Tibial artery (tissue), 4 donors: ENCODE data around the gene CHST8.

Experiments
- DNase-seq, 2 donors: peaks; one replicate each; pipeline ENCODE4 v3.0.0-alpha.2; 2019
- H3K27ac ChIP-seq, 2 donors: fragments of 200-600 bp; sonication (generic) in 1 of 2; 1 replicate in 1 of 2; 2 replicates in 1 of 2; pipeline ENCODE4 v1.5.1; 2018 to 2019; ENCODE audit warnings: mild to moderate bottlenecking in 1 of 2
- H3K27me3 ChIP-seq, 2 donors: fragments of 200-600 bp; sonication (generic) in 1 of 2; one replicate each; pipeline versions ENCODE4 v1.5.1 to v1.6.0; 2016 to 2019
- H3K36me3 ChIP-seq, 3 donors: fragments of 200-600 bp; sonication (generic) in 2 of 3; one replicate each; pipeline ENCODE4 v1.5.1; 2016 to 2019; ENCODE audit warnings: mild to moderate bottlenecking in 2 of 3
- H3K4me1 ChIP-seq, 4 donors: fragments of 200-600 bp; sonication (generic) in 2 of 4; 1 replicate in 3 of 4; 2 replicates in 1 of 4; pipeline ENCODE4 v1.5.1; 2016 to 2019
- H3K4me3 ChIP-seq, 2 donors: fragments of 200-600 bp; sonication (generic) in 1 of 2; 1 replicate in 1 of 2; 2 replicates in 1 of 2; pipeline ENCODE4 v1.5.1; 2018 to 2019; ENCODE audit warnings: mild to moderate bottlenecking in 2 of 2
- H3K9me3 ChIP-seq, 3 donors: fragments of 200-600 bp; sonication (generic) in 1 of 3; one replicate each; pipeline ENCODE4 v1.5.1; 2016 to 2019
- intact Hi-C: fragments of 100-400 bp; cut with DNase I; formaldehyde crosslinking; loops from one replicate; pipeline ENCODE4 v1.15.0; 2023; ENCODE audit warnings: low total_unique reads
- TF ChIP-seq, protein P1 (sequence below), 2 experiments: fragments of 200-600 bp in 1 of 2; fragments of 450-650 bp in 1 of 2; IDR thresholded peaks; one replicate each; pipeline ENCODE4 v1.5.1; 2017 to 2019; ENCODE audit warnings: antibody characterized with exemption in 2 of 2, mild to moderate bottlenecking in 1 of 2, moderate library complexity in 1 of 2

The CHST8 gene

GRCh38 chr19:33609353-33609752 lies 12.4 kb upstream of the CHST8 start:
- DNase-seq: no peak
- Histone ChIP-seq H3K27me3 (peaks cover 0 to 6% of the 10 kb centered on the region in 2 donors), H3K4me3 (no peak overlapping the region), H3K36me3 (no peaks in the 10 kb centered on the region), H3K4me1 (no peaks in the 10 kb centered on the region), H3K9me3 (peaks cover 0 to 9% (median 0%) of the 10 kb centered on the region in 3 donors), H3K27ac (no peak overlapping the region)
- TF ChIP-seq, protein P1, sequence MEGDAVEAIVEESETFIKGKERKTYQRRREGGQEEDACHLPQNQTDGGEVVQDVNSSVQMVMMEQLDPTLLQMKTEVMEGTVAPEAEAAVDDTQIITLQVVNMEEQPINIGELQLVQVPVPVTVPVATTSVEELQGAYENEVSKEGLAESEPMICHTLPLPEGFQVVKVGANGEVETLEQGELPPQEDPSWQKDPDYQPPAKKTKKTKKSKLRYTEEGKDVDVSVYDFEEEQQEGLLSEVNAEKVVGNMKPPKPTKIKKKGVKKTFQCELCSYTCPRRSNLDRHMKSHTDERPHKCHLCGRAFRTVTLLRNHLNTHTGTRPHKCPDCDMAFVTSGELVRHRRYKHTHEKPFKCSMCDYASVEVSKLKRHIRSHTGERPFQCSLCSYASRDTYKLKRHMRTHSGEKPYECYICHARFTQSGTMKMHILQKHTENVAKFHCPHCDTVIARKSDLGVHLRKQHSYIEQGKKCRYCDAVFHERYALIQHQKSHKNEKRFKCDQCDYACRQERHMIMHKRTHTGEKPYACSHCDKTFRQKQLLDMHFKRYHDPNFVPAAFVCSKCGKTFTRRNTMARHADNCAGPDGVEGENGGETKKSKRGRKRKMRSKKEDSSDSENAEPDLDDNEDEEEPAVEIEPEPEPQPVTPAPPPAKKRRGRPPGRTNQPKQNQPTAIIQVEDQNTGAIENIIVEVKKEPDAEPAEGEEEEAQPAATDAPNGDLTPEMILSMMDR (IDR thresholded peaks at IDR 0.05): no peak
- intact Hi-C loops: no loop called here

DNA sequence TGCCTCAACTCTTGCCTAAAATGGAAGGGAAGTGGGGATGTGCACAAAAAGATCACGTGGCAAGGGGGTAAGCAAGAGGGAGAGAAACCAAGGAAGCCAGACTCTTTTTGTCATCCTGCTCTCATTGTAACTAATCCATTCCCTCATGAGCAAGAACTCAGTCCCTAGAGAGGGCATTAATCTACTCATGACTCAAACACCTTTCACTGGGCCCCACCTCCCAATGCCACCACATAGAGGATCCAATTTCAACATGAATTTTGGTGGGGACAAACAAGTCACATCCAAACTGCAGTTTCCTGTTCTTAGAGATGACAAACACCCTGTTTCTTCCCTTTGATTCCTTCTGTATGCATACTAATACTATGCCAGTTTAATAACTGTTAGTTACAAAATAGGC lies 11.2 kb upstream of the CHST8 start:
- TF ChIP-seq, protein P1 (IDR thresholded peaks at IDR 0.05): no peak
- Histone ChIP-seq H3K4me1 (no peaks in the 10 kb centered on the region), H3K36me3 (no peaks in the 10 kb centered on the region), H3K27ac (no peak overlapping the region), H3K9me3 (peaks cover 0 to 9% (median 0%) of the 10 kb centered on the region in 3 donors), H3K27me3 (peaks cover 0 to 6% of the 10 kb centered on the region in 2 donors), H3K4me3 (no peak overlapping the region)
- intact Hi-C loops: no loop called here
- DNase-seq: no peak

DNA sequence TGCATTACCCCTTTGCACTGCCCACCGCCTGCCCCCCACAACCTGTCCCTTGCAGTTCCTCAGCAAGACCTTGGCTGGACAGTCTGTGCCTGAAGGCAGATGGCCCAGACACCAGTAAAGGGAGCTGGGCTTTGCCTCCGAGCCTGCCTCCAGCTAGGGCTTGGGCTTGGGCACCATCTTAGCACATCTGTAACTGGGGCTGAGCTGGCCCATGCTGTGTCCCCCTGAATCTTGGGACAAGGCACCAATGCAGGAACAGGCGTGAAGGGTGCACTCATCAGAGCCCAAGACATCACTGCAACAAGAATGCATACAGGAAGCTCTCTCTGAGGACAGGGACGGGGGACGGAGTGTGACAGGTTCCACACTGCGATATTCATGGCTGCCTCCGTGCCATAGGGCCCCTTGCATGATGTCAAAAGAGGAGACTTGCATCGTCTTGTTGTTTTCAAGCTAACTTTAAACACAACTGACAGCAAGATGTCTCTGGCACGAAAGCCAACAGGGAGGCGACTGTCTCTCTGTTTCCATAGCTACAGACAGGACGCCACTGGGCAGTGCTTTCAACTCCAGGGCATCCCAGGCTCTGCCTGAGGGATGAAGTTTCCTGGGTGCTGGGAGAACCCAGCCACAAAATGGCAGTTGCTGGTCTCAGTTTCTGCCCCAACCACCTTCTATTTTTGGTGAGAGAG lies 8.7 kb upstream of the CHST8 start:
- H3K36me3 ChIP-seq: no peaks in the 10 kb centered on the region
- peaks cover 0 to 12% of the 10 kb centered on the region in 2 donors for H3K27me3 ChIP-seq
- DNase-seq: no peak
- no peak overlapping the region for H3K4me3 ChIP-seq
- TF ChIP-seq, protein P1 (IDR thresholded peaks at IDR 0.05): no peak
- H3K27ac ChIP-seq: no peak overlapping the region
- H3K4me1 ChIP-seq: no peaks in the 10 kb centered on the region
- H3K9me3 ChIP-seq: peaks cover 0 to 9% (median 0%) of the 10 kb centered on the region in 3 donors
- intact Hi-C loops: no loop called here

DNA sequence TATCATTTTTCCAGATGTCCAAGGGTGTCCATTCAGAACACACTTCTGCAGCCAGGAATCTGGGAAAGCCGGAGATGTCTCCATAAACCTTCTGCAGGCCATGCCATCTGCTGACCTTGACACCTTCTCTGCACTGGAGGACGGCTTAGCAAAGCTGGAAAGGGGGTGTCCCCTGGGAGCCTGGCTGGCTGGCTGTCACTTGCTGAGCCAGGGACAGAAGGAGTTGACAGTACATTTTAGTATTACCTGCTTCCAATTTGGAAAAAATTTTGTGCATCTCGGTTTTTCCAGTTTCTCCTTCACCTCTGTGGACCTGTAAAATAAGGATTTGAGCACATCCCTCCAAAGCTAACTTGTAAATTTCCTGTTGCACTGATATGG lies 8.1 kb upstream of the CHST8 start:
- Histone ChIP-seq H3K27me3 (peaks cover 0 to 13% of the 10 kb centered on the region in 2 donors), H3K27ac (no peak overlapping the region), H3K4me1 (no peaks in the 10 kb centered on the region), H3K9me3 (peaks cover 0 to 9% (median 0%) of the 10 kb centered on the region in 3 donors), H3K36me3 (no peaks in the 10 kb centered on the region), H3K4me3 (no peak overlapping the region)
- DNase-seq: no peak
- intact Hi-C loops: no loop called here
- TF ChIP-seq, protein P1 (IDR thresholded peaks at IDR 0.05): no peak

DNA sequence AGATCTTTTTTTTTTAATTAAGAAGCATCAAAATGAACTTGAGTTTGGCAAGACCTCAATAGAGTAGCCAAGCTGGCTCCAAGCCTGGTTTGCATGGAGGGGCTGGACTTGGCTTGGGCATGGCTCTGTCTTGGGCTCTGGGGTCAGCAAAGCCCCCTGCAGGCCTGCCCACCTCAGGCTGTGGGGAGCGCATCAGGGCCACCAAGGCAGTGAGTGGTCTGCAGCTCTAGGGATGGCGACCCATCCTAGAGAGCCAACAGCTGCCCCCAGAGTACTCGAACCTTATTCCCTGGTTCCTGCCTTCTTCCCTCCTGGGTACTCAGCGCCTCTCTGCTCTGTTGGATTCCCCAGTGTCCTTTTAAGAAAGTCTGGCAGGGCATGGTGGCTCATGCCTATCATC lies 5.4 kb upstream of the CHST8 start:
- H3K36me3 ChIP-seq: no peaks in the 10 kb centered on the region
- TF ChIP-seq, protein P1 (IDR thresholded peaks at IDR 0.05): no peak
- peaks cover 0 to 11% (median 2%) of the 10 kb centered on the region in 4 donors for H3K4me1 ChIP-seq
- no peak for DNase-seq
- H3K9me3 ChIP-seq: no peaks in the 10 kb centered on the region
- H3K4me3 ChIP-seq: no peak overlapping the region
- intact Hi-C loops: no loop called here
- no peak overlapping the region for H3K27ac ChIP-seq
- H3K27me3 ChIP-seq: peaks cover 0 to 36% of the 10 kb centered on the region in 2 donors
